K562 (cell line): ENCODE measurements around the gene TMEM141. TPM values are rescaled to one million over a fixed set of nuclear protein-coding genes. Genes with fewer than 3 reads are reported as not detected.

Experiments used
- ARID1B ChIP-seq: fragments of 450-650 bp; IDR thresholded peaks from 2 replicates; pipeline ENCODE4 v1.6.1; 2016; ENCODE audit warnings: antibody characterized with exemption, mild to moderate bottlenecking, inconsistent platforms
- ARNT ChIP-seq, 2 experiments: fragments of 450-650 bp; IDR thresholded peaks; 2 replicates each; pipeline ENCODE4 v1.6.1; 2016; ENCODE audit warnings: mild to moderate bottlenecking in 1 of 2
- CLOCK ChIP-seq: fragments of 250-450 bp; sonication (Bioruptor Pico); IDR thresholded peaks from 2 replicates; pipeline ENCODE4 v1.4.0; 2020; ENCODE audit warnings: mild to moderate bottlenecking, moderate library complexity, borderline replicate concordance
- FOXP1 ChIP-seq: sonication (generic); formaldehyde crosslinking; IDR thresholded peaks from 2 replicates; pipeline ENCODE4 v1.8.0; 2022; ENCODE audit warnings: mild to moderate bottlenecking, missing genetic modification reagents
- NFATC3 ChIP-seq: fragments of 450-650 bp; IDR thresholded peaks from 2 replicates; pipeline ENCODE4 v1.6.1; 2017; ENCODE audit warnings: mild to moderate bottlenecking
- PPARD ChIP-seq: fragments of 250-450 bp; sonication (Bioruptor Pico); IDR thresholded peaks from 2 replicates; pipeline ENCODE4 v1.8.0; 2022; ENCODE audit warnings: inconsistent platforms, mild to moderate bottlenecking, moderate library complexity
- RBBP5 ChIP-seq: fragments of 200-600 bp; sonication (generic); IDR thresholded peaks from 2 replicates; pipeline ENCODE4 v1.6.1; 2012; ENCODE audit warnings: borderline replicate concordance, mild to moderate bottlenecking, low read length, control low read depth, inconsistent platforms; ENCODE audit not compliant: insufficient read depth, poor library complexity, severe bottlenecking
- SAP30 ChIP-seq: fragments of 200-600 bp; sonication (generic); IDR thresholded peaks from 2 replicates; pipeline ENCODE4 v1.6.1; 2012; ENCODE audit warnings: borderline replicate concordance, low read depth, mild to moderate bottlenecking, moderate library complexity, low read length, control low read depth, inconsistent platforms; ENCODE audit not compliant: insufficient read depth, poor library complexity, severe bottlenecking
- SFPQ ChIP-seq: fragments of 200-400 bp; formaldehyde crosslinking; IDR thresholded peaks from 2 replicates; pipeline ENCODE4 v1.6.1; 2017; ENCODE audit warnings: mild to moderate bottlenecking, low read depth, low read length, moderate library complexity
- SMAD2 ChIP-seq: fragments of 150-350 bp; IDR thresholded peaks from 2 replicates; pipeline ENCODE4 v1.6.1; 2014; ENCODE audit warnings: low read depth, mild to moderate bottlenecking, low read length
- VEZF1 ChIP-seq: fragments of 200-800 bp; sonication (Bioruptor generic); IDR thresholded peaks from 2 replicates; pipeline ENCODE4 v1.6.1; 2017; ENCODE audit warnings: missing genetic modification characterization, missing compliant biosample characterization
- ZBTB26 ChIP-seq: fragments of 450-650 bp; formaldehyde crosslinking; IDR thresholded peaks from 2 replicates; pipeline ENCODE4 v1.4.0; 2022; ENCODE audit warnings: missing genetic modification characterization
- ZBTB7A ChIP-seq: IDR thresholded peaks from 2 replicates; pipeline ENCODE4 v1.6.1; 2011; ENCODE audit warnings: low read depth, mild to moderate bottlenecking, low read length, moderate library complexity, borderline replicate concordance; ENCODE audit not compliant: control insufficient read depth
- ZNF592 ChIP-seq: fragments of 450-650 bp; IDR thresholded peaks from 2 replicates; pipeline ENCODE4 v1.6.1; 2017; ENCODE audit warnings: antibody characterized with exemption, mild to moderate bottlenecking
- polyA plus RNA-seq, 8 experiments: library from polyadenylated mRNA; depleted of rRNA in 4 of 8; stranded (reverse) in 5 of 8; unstranded in 3 of 8; fragments of >200 nt; fragmentation: Nextera tagmentation in 2 of 8; fragmentation: Illumina TruSeq in 1 of 8; extraction: Ambion mirVana in 2 of 8; extraction: Trizol in 1 of 8; gene quantifications; 2 replicates each; pipeline versions ENCODE4 v1.2.1 to v1.2.3, GENCODE V29; 2011 to 2014; ENCODE audit warnings: inconsistent platforms in 1 of 8, missing spikeins in 1 of 8
- total RNA-seq, 7 experiments: library from RNA; depleted of rRNA in 6 of 7; stranded (reverse); fragments of >200 nt in 6 of 7; fragmentation: Illumina TruSeq in 2 of 7; extraction: Trizol in 2 of 7; gene quantifications; 2 replicates each; pipeline versions ENCODE4 v1.2.1 to v1.2.3, GENCODE V29; 2011 to 2021; ENCODE audit warnings: low replicate concordance in 1 of 7

The TMEM141 gene
- total and polyA plus RNA-seq, 9 of the 15 experiments (the other 6 are each of a cell fraction or from before 2014, with no cell fraction given): 21.5 to 123 (median 74.8) TPM

GRCh38 chr9:136808075-136808805, 17.1 kb downstream of the TMEM141 start (continued):
- TF ChIP-seq VEZF1 (peak; percentile 77), SMAD2 (no peak), ZBTB26 (CRISPR knock-in tag) (no peak), ARNT (IDR thresholded peaks at IDR 0.05) (no peak), PPARD (CRISPR knock-in tag) (no peak), CLOCK (CRISPR knock-in tag) (no peak), ZNF592 (0 out of 2 replicates have a peak, but pooled peaks have one; percentile 13), RBBP5 (peak; percentile 93), SAP30 (peak; percentile 37), NFATC3 (no peak), SFPQ (no peak), FOXP1 (no peak), ARID1B (no peak), ZBTB7A (peak; percentile 85; the same call in 1 of the 2 replicates)
